H1 (cell line): ENCODE data around the gene PRDM15. TPM values are rescaled to one million over a fixed set of nuclear protein-coding genes. Genes with fewer than 3 reads are reported as not detected.

Source experiments
- JUN ChIP-seq: IDR thresholded peaks from 2 replicates; pipeline ENCODE4 v1.6.1; 2011; ENCODE audit warnings: low read depth, mild to moderate bottlenecking, improper control_type of control experiment, low read length
- KDM4A ChIP-seq: IDR thresholded peaks from one replicate; pipeline ENCODE4 v1.7.1; 2012; ENCODE audit warnings: low read depth, mild to moderate bottlenecking, moderate library complexity, low read length, inconsistent platforms; ENCODE audit not compliant: severe bottlenecking
- NANOG ChIP-seq: IDR thresholded peaks from 2 replicates; pipeline ENCODE4 v1.6.1; 2011; ENCODE audit warnings: low read length, low read depth, mild to moderate bottlenecking, inconsistent platforms; ENCODE audit not compliant: insufficient read depth, poor library complexity, severe bottlenecking
- POU5F1 ChIP-seq: IDR thresholded peaks from 2 replicates; pipeline ENCODE4 v1.6.1; 2011; ENCODE audit warnings: low read depth, mild to moderate bottlenecking, low read length, moderate library complexity
- TAF7 ChIP-seq: optimal IDR thresholded peaks from 2 replicates; pipeline ENCODE3; 2011; ENCODE audit warnings: low read depth, mild to moderate bottlenecking, inconsistent platforms, low read length, moderate library complexity, borderline replicate concordance
- ZNF274 ChIP-seq: IDR thresholded peaks from 2 replicates; pipeline ENCODE4 v1.7.0; 2012; ENCODE audit warnings: low read length, borderline replicate concordance; ENCODE audit errors: extremely low read depth
- polyA plus RNA-seq, 7 experiments: library from polyadenylated mRNA; depleted of rRNA in 3 of 7; stranded (reverse) in 5 of 7; unstranded in 2 of 7; fragments of >200 nt in 5 of 7; fragments of 200-250 nt in 2 of 7; gene quantifications; 1 replicate in 5 of 7; 2 replicates in 1 of 7; 4 replicates in 1 of 7; pipeline versions ENCODE4 v1.2.1 to v1.2.3, GENCODE V29; 2011 to 2013; ENCODE audit warnings: missing spikeins in 2 of 7, mixed read lengths in 2 of 7
- total RNA-seq: library from RNA; stranded (reverse); fragmentation: NEBNext Ultra II Directional; extraction: Animal tissue kit (Norgen Biotek cat#: 25700); gene quantifications from 2 replicates; pipeline ENCODE4 v1.2.1, GENCODE V29; 2021

Gene PRDM15
- total and polyA plus RNA-seq, 2 of the 8 experiments (the other 6 are each of a cell fraction or from before 2014, with no cell fraction given), result 9.7 to 10.5 TPM

DNA sequence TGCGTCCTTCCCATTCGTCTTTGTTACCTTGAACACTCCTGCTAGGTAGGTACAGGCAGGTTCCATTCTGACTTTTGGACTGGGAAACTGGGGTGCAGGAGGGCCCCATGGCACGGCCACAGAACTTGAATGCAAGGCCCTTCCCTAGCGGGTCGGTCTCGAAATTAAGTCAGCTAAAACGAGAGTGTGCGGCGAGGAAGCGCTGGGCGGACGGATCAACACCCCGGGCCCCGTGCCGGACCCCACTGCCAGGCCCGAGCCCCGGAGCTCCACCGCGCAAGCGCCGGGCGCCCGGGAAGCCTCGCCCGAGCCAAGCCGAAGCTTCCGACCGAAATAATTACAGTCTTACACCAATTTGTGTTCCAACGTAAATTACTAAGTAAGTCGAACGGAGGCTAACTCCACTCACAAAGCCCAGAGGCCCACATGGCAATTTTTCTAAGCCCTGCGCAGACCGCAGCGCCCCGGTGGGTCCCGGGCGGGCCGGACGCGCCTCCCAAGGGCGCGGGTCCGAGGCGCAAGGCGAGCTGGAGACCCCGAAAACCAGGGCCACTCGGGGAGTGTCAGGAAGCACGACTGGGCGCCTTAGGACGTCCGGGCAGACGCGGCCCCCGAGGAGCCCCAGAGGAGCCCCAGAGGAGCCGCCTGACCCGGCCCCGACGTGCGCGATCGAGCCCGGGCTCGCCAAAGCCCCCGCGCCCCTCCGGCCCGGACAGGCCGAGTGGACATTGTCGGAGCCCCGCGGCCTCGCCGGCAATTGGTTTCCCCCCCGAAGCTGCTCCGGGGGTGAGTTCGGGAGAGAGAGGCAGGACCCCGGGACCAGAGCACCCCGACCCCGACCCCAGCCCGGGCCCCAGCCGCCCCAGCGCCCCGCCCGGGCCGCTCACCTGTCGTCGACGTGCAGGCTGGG lies 112.9 kb downstream of the PRDM15 start (continued):
- TF ChIP-seq JUN, result no peak
- TF ChIP-seq ZNF274, result no peak
- TF ChIP-seq NANOG, result no peak
- peak; percentile 16 for TF ChIP-seq KDM4A
- TF ChIP-seq TAF7, result no peak
- TF ChIP-seq POU5F1, result no peak
